GM12878 (cell line): Measurements from ENCODE around the gene PELO. TPM values are rescaled to one million over a fixed set of nuclear protein-coding genes. Genes with fewer than 3 reads are reported as not detected.

Experiments used
- ATAC-seq: fragments of 200-7000 bp; cut with Tn5 transposase; 3 replicates; pipeline ENCODE4 v1.9.1; 2020; ENCODE audit warnings: mild to moderate bottlenecking, moderate library complexity
- BruUV-seq: library from RNA; stranded (reverse); fragments of 400-500 nt; replicated peaks from 2 replicates; lab custom pipeline; 2021; lab: Mats Ljungman, UMichigan
- CTCF ChIA-PET: fragments of 300-600 bp; sonication (Branson Sonifier 250); formaldehyde crosslinking; extraction: SDS; loops from one replicate; lab custom pipeline; 2021; ENCODE audit warnings: inconsistent platforms; lab: Yijun Ruan, JAX
- POLR2A ChIA-PET: fragments of 350-600 bp; formaldehyde crosslinking; extraction: SDS; loops from one replicate; lab custom pipeline; 2021; ENCODE audit warnings: inconsistent platforms; lab: Charles Lee
- RAD21 ChIA-PET: fragments of 300-600 bp; sonication (Branson Sonifier 250); formaldehyde crosslinking; loops from one replicate; lab custom pipeline; 2023; ENCODE audit warnings: antibody characterized with exemption; ENCODE audit not compliant: unreplicated experiment; lab: Charles Lee
- SMC1A ChIA-PET: fragments of 300-600 bp; sonication (Branson Sonifier 250); formaldehyde crosslinking; loops from one replicate; lab custom pipeline; 2023; ENCODE audit not compliant: unreplicated experiment, uncharacterized antibody; lab: Charles Lee
- DNase-seq: peaks from one replicate; pipeline ENCODE4 v3.0.0-alpha.2; 2011; ENCODE audit warnings: low read depth, low spot score
- FAIRE-seq: peaks from 3 replicates; lab custom pipeline; 2011; peaks lifted over from hg19 to GRCh38; lab: Jason Lieb, UNC
- H2AFZ ChIP-seq: 2 replicates; pipeline ENCODE4 v1.6.0; 2011; ENCODE audit warnings: low read depth, low read length, control low read depth; ENCODE audit not compliant: control insufficient read depth
- H3K27ac ChIP-seq: 2 replicates; pipeline ENCODE4 v1.5.1; 2011; ENCODE audit warnings: control low read depth; ENCODE audit not compliant: control insufficient read depth, insufficient read depth
- H3K27me3 ChIP-seq, 2 experiments: replicated peaks in 1 of 2; 2 replicates each; pipeline versions ENCODE4 v1.6.0 to v1.6.1; 2011; ENCODE audit warnings: low read length in 1 of 2; ENCODE audit not compliant: control insufficient read depth in 2 of 2, insufficient read depth in 2 of 2
- H3K36me3 ChIP-seq, 2 experiments: 2 replicates each; pipeline ENCODE4 v1.5.1; 2011; ENCODE audit warnings: low read length in 1 of 2; ENCODE audit not compliant: control insufficient read depth in 2 of 2, insufficient read depth in 2 of 2
- H3K4me1 ChIP-seq: 2 replicates; pipeline ENCODE4 v1.6.1; 2011; ENCODE audit warnings: mild to moderate bottlenecking, low read length, moderate library complexity, mixed read lengths; ENCODE audit not compliant: control insufficient read depth, insufficient read depth
- H3K4me2 ChIP-seq: 2 replicates; pipeline ENCODE4 v1.6.0; 2011; ENCODE audit warnings: control low read depth; ENCODE audit not compliant: control insufficient read depth, insufficient read depth
- H3K4me3 ChIP-seq: fragments of 200-600 bp; sonication (generic); 2 replicates; pipeline ENCODE4 v1.5.1; 2016
- H3K79me2 ChIP-seq: 2 replicates; pipeline ENCODE4 v1.6.0; 2011; ENCODE audit warnings: low read length; ENCODE audit not compliant: control insufficient read depth, insufficient read depth
- H3K9ac ChIP-seq: 2 replicates; pipeline ENCODE4 v1.8.0; 2011; ENCODE audit warnings: low read length, control low read depth, mixed read lengths; ENCODE audit not compliant: control insufficient read depth, insufficient read depth
- H3K9me3 ChIP-seq: replicated peaks from 3 replicates; pipeline ENCODE4 v1.5.1; 2011; ENCODE audit warnings: mild to moderate bottlenecking, low read length; ENCODE audit not compliant: control insufficient read depth, insufficient read depth
- H4K20me1 ChIP-seq: 2 replicates; pipeline ENCODE4 v1.6.0; 2011; ENCODE audit not compliant: control insufficient read depth, insufficient read depth
- BCL3 ChIP-seq: IDR thresholded peaks from 2 replicates; pipeline ENCODE4 v1.6.1; 2011; ENCODE audit warnings: borderline replicate concordance, low read depth, mild to moderate bottlenecking, moderate library complexity, low read length; ENCODE audit not compliant: insufficient read depth, poor library complexity, severe bottlenecking
- CREM ChIP-seq: IDR thresholded peaks from 2 replicates; pipeline ENCODE4 v1.6.1; 2014; ENCODE audit warnings: antibody characterized with exemption, low read depth
- FOXM1 ChIP-seq: IDR thresholded peaks from 2 replicates; pipeline ENCODE4 v1.6.1; 2012; ENCODE audit warnings: low read depth, mild to moderate bottlenecking, inconsistent platforms, low read length, moderate library complexity
- GABPA ChIP-seq: IDR thresholded peaks from 2 replicates; pipeline ENCODE4 v1.6.1; 2014; ENCODE audit warnings: antibody characterized with exemption, low read depth, mild to moderate bottlenecking, inconsistent platforms
- IKZF1 ChIP-seq: fragments of 450-650 bp; conservative IDR thresholded peaks from 2 replicates; pipeline ENCODE4 v1.6.1; 2017; ENCODE audit warnings: antibody characterized with exemption, mild to moderate bottlenecking
- IRF3 ChIP-seq: fragments of 450-650 bp; IDR thresholded peaks from 2 replicates; pipeline ENCODE4 v1.6.1; 2014; ENCODE audit warnings: mild to moderate bottlenecking
- JUNB ChIP-seq: IDR thresholded peaks from 2 replicates; pipeline ENCODE4 v1.6.1; 2016; ENCODE audit warnings: antibody characterized with exemption, mild to moderate bottlenecking
- JUND ChIP-seq: IDR thresholded peaks from 2 replicates; pipeline ENCODE4 v1.6.1; 2012; ENCODE audit warnings: low read depth, mild to moderate bottlenecking, low read length, improper control_type of control experiment, moderate library complexity
- MEF2A ChIP-seq: IDR thresholded peaks from 2 replicates; pipeline ENCODE4 v1.6.1; 2011; ENCODE audit warnings: low read depth, mild to moderate bottlenecking, low read length, moderate library complexity; ENCODE audit not compliant: insufficient read depth
- MEF2B ChIP-seq: fragments of 450-650 bp; IDR thresholded peaks from 2 replicates; pipeline ENCODE4 v1.6.1; 2018; ENCODE audit warnings: mild to moderate bottlenecking, moderate library complexity; ENCODE audit not compliant: partially characterized antibody, poor library complexity, severe bottlenecking
- MTA3 ChIP-seq: IDR thresholded peaks from 2 replicates; pipeline ENCODE4 v1.6.1; 2012; ENCODE audit warnings: low read length, inconsistent platforms, borderline replicate concordance
- NFIC ChIP-seq: IDR thresholded peaks from 2 replicates; pipeline ENCODE4 v1.6.1; 2012; ENCODE audit warnings: low read depth, mild to moderate bottlenecking, inconsistent platforms, low read length, moderate library complexity
- NFYA ChIP-seq: IDR thresholded peaks from 2 replicates; pipeline ENCODE4 v1.6.1; 2011; ENCODE audit warnings: low read depth, mild to moderate bottlenecking, low read length, improper control_type of control experiment, borderline replicate concordance
- RUNX3 ChIP-seq: IDR thresholded peaks from 2 replicates; pipeline ENCODE4 v1.6.1; 2012; ENCODE audit warnings: low read length, inconsistent platforms
- SREBF1 ChIP-seq: IDR thresholded peaks from 2 replicates; pipeline ENCODE4 v1.6.1; 2012; ENCODE audit warnings: mild to moderate bottlenecking, low read length
- SRF ChIP-seq, 2 experiments: IDR thresholded peaks; 2 replicates each; pipeline ENCODE4 v1.6.1; 2011; ENCODE audit warnings: low read depth in 2 of 2, low read length in 2 of 2, mild to moderate bottlenecking in 1 of 2, moderate library complexity in 1 of 2
- TCF7 ChIP-seq: IDR thresholded peaks from 2 replicates; pipeline ENCODE4 v1.6.1; 2014; ENCODE audit warnings: antibody characterized with exemption, borderline replicate concordance
- WGBS: methylation state at CpG from one replicate; pipeline ENCODE4 v1.1.6; 2016; ENCODE audit warnings: low lambda C conversion rate; ENCODE audit not compliant: insufficient replicate concordance, insufficient coverage; ENCODE audit errors: missing lambda C conversion rate; 5-methylcytosine and 5-hydroxymethylcytosine counted together
- in situ Hi-C: fragments of 300-500 bp; cut with MboI; formaldehyde crosslinking; loops from 9 replicates; pipeline ENCODE4 v1.14.3; 2018; ENCODE audit warnings: mixed read lengths
- intact Hi-C: fragments of 100-400 bp; cut with micrococcal nuclease; formaldehyde crosslinking; loops from one replicate; pipeline ENCODE4 v1.14.2; 2022; ENCODE audit not compliant: unreplicated experiment
- polyA plus RNA-seq, 11 experiments: library from polyadenylated mRNA; depleted of rRNA in 4 of 11; unstranded in 6 of 11; stranded (reverse) in 5 of 11; fragments of >200 nt; fragmentation: Nextera tagmentation in 4 of 11; fragmentation: Illumina TruSeq in 1 of 11; extraction: Ambion mirVana in 4 of 11; extraction: Trizol in 1 of 11; gene quantifications; 1 replicate in 1 of 11; 2 replicates in 10 of 11; pipeline versions ENCODE4 v1.2.1 to v1.2.3, GENCODE V29; 2011 to 2016; ENCODE audit warnings: inconsistent platforms in 2 of 11, missing spikeins in 2 of 11, low read depth in 1 of 11
- total RNA-seq, 4 experiments: library from RNA; depleted of rRNA in 3 of 4; stranded (reverse); fragments of >200 nt in 3 of 4; fragmentation: Illumina TruSeq in 1 of 4; extraction: Trizol in 1 of 4; gene quantifications; 2 replicates each; pipeline versions ENCODE4 v1.2.1 to v1.2.3, GENCODE V29; 2013 to 2021
- TF ChIP-seq, protein P1 (sequence below): IDR thresholded peaks from 2 replicates; pipeline ENCODE4 v1.6.1; 2012; ENCODE audit warnings: low read length, inconsistent platforms
- TF ChIP-seq, protein P2 (sequence below): fragments of 450-650 bp; IDR thresholded peaks from 2 replicates; pipeline ENCODE4 v1.6.1; 2016; ENCODE audit warnings: mild to moderate bottlenecking

The PELO gene
- total and polyA plus RNA-seq, 10 of the 15 experiments (the other 5 are each of a cell fraction or from before 2014, with no cell fraction given): 5.6 to 11.9 (median 8.7) TPM

DNA sequence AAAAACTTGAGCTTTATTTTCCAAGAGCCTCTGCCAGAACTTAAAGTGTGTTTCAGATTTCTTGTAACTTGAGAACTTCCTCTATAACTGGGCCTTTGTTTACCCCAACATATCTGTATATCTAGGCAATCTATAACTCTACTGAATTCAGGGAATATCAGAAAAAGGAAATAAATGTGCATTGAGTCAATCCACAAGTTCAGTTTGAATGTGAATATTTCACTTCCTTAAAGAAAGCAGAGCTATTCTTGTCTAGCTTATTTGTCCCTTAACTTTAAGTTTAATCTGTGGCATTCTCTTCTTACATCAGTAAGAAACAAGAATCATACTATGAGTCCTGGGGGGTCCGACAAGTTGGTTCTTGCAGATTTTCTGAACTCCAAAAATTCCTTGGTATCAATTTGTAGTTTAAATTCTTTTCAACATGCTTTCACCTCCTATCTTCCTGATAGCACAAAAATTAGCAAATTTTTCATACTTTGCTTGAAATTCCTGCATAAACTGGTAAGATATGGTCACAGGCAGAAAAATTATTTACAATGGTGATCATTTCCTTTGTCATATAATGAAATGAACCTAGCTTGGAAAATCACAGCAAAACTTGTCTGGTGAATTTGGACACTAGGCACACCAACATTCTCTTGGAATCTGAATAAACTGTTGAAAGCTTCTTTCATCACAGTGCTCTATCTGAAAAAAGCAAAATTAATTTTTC lies 19.8 kb upstream of the PELO start:
- FAIRE-seq: no peak
- CTCF ChIA-PET: interaction anchor here (0.8 kb wide), 1 partner anchor 25 kb away, joined by 4 read pairs; no protein-coding TSS in a partner anchor
- POLR2A ChIA-PET: interaction anchor here (0.7 to 1.0 kb wide), 2 partner anchors 30 to 32 kb away, joined by 3 read pairs; no protein-coding TSS in a partner anchor
- TF ChIP-seq SRF (IDR thresholded peaks at IDR 0.05; ENCODE audit: low read depth in 2 of 2, low read length in 2 of 2): 0 out of 4 replicates have a peak, but pooled peaks of 1 of the 2 experiments have one; percentile 40
- peak; percentile 67 for TF ChIP-seq BCL3
- TF ChIP-seq, protein P1, sequence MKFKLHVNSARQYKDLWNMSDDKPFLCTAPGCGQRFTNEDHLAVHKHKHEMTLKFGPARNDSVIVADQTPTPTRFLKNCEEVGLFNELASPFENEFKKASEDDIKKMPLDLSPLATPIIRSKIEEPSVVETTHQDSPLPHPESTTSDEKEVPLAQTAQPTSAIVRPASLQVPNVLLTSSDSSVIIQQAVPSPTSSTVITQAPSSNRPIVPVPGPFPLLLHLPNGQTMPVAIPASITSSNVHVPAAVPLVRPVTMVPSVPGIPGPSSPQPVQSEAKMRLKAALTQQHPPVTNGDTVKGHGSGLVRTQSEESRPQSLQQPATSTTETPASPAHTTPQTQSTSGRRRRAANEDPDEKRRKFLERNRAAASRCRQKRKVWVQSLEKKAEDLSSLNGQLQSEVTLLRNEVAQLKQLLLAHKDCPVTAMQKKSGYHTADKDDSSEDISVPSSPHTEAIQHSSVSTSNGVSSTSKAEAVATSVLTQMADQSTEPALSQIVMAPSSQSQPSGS: peak; percentile 81
- TF ChIP-seq NFIC: peak; percentile 91
- peak; percentile 53; the same call in 1 of the 2 replicates for TF ChIP-seq FOXM1
- peak; percentile 55; the same call in 1 of the 2 replicates for TF ChIP-seq JUND
- peak; percentile 18 for TF ChIP-seq MEF2B
- TF ChIP-seq GABPA: 0 out of 2 replicates have a peak, but pooled peaks have one; percentile 27
- TF ChIP-seq IKZF1: peak; percentile 53
- no peak for TF ChIP-seq IRF3
- peak; percentile 70; the same call in 1 of the 2 replicates for TF ChIP-seq MTA3
- TF ChIP-seq MEF2A: peak; percentile 85
- TF ChIP-seq JUNB: peak; percentile 98
- TF ChIP-seq RUNX3: peak; percentile 60
- peak; percentile 82 for TF ChIP-seq CREM
- TF ChIP-seq TCF7: 0 out of 2 replicates have a peak, but pooled peaks have one; percentile 40
- TF ChIP-seq, protein P2, sequence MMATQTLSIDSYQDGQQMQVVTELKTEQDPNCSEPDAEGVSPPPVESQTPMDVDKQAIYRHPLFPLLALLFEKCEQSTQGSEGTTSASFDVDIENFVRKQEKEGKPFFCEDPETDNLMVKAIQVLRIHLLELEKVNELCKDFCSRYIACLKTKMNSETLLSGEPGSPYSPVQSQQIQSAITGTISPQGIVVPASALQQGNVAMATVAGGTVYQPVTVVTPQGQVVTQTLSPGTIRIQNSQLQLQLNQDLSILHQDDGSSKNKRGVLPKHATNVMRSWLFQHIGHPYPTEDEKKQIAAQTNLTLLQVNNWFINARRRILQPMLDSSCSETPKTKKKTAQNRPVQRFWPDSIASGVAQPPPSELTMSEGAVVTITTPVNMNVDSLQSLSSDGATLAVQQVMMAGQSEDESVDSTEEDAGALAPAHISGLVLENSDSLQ: no peak
- no peak for TF ChIP-seq NFYA
- no peak for TF ChIP-seq SREBF1

More for the DNA sequence above, 19.8 kb upstream of the PELO start:
- ChIA-PET SMC1A (interaction anchor here (1.2 to 1.9 kb wide), 2 partner anchors 9 to 14 kb away, joined by 3 to 6 read pairs; no protein-coding TSS in a partner anchor), RAD21 (interaction anchor here (0.8 to 1.2 kb wide), 2 partner anchors 33 to 148 kb away, joined by 3 read pairs; no protein-coding TSS in a partner anchor)
- 0% methylated on average over 1 of the region's 1 CpG for WGBS
- Histone ChIP-seq H3K9me3 (no peaks in the 10 kb centered on the region), H3K27me3 (no peaks in the 10 kb centered on the region), H2AFZ (no peak overlapping the region), H3K36me3 (no peaks in the 10 kb centered on the region), H3K4me3 (no peak overlapping the region), H3K27ac (no peak overlapping the region), H3K4me1 (peaks cover 22% of the 10 kb centered on the region), H4K20me1 (no peaks in the 10 kb centered on the region), H3K4me2 (peak overlapping the region; percentile 35; the same call in 1 of the 2 replicates), H3K79me2 (no peaks in the 10 kb centered on the region), H3K9ac (no peak overlapping the region)
- DNase-seq: no peak
- ATAC-seq: peak; percentile 37; the same call in 2 of the 3 replicates
- in situ Hi-C loops: no loop called here
- intact Hi-C loops: no loop called here
- no TSS peak for BruUV-seq
